T-cell (primary cell): ENCODE results near the gene ETV6. TPM values are rescaled to one million over a fixed set of nuclear protein-coding genes. Genes with fewer than 3 reads are reported as not detected.

Experiments
- ATAC-seq, 4 experiments: fragments of 200-7000 bp in 3 of 4; fragments of 150-1000 bp in 1 of 4; cut with Tn5 transposase; replicated peaks in 1 of 4; 1 replicate in 3 of 4; 2 replicates in 1 of 4; pipeline ENCODE4 v1.10.0; 2021; ENCODE audit warnings: moderate library complexity in 3 of 4, mild to moderate bottlenecking in 2 of 4, moderate number of reproducible peaks in 1 of 4
- CTCF ChIA-PET, 2 donors: fragments of 300-600 bp; sonication (Branson Sonifier 250); formaldehyde crosslinking; loops; one replicate each; lab custom pipeline; 2022; ENCODE audit warnings: antibody characterized with exemption in 2 of 2; lab: Charles Lee
- POLR2A ChIA-PET, 2 donors: fragments of 300-600 bp; sonication (Branson Sonifier 250); formaldehyde crosslinking; loops; one replicate each; lab custom pipeline; 2022; ENCODE audit warnings: antibody characterized with exemption in 2 of 2; lab: Charles Lee
- DNase-seq, 35 experiments: peaks; one replicate each; pipeline versions ENCODE4 v3.0.0 to v3.0.0-alpha.2; 2013 to 2023
- H3K27ac ChIP-seq: one replicate; pipeline ENCODE4 v1.5.1; 2013; ENCODE audit warnings: low read length
- H3K27me3 ChIP-seq, 2 experiments: replicated peaks in 1 of 2; 1 replicate in 1 of 2; 2 replicates in 1 of 2; pipeline versions ENCODE4 v1.6.1 to v1.7.0; 2013; ENCODE audit warnings: low read length in 1 of 2, mixed read lengths in 1 of 2; ENCODE audit not compliant: control insufficient read depth in 2 of 2, insufficient read depth in 2 of 2; ENCODE audit errors: extremely low read depth in 1 of 2
- H3K36me3 ChIP-seq, 2 donors: 1 replicate in 1 of 2; 2 replicates in 1 of 2; pipeline versions ENCODE4 v1.6.1 to v1.7.0; 2013; ENCODE audit warnings: low read length in 1 of 2; ENCODE audit not compliant: control insufficient read depth in 2 of 2, insufficient read depth in 1 of 2; ENCODE audit errors: extremely low read depth in 1 of 2
- H3K4me1 ChIP-seq, 2 experiments: 1 replicate in 1 of 2; 2 replicates in 1 of 2; pipeline versions ENCODE4 v1.6.1 to v1.7.0; 2013; ENCODE audit warnings: low read length in 2 of 2, mixed read lengths in 1 of 2; ENCODE audit not compliant: insufficient read depth in 2 of 2, control insufficient read depth in 1 of 2; ENCODE audit errors: extremely low read depth in 1 of 2
- H3K4me3 ChIP-seq, 2 donors: 1 replicate in 1 of 2; 2 replicates in 1 of 2; pipeline versions ENCODE4 v1.5.1 to v1.7.0; 2013; ENCODE audit warnings: mild to moderate bottlenecking in 2 of 2, low read length in 1 of 2, moderate library complexity in 1 of 2; ENCODE audit not compliant: control insufficient read depth in 1 of 2; ENCODE audit errors: extremely low read depth in 1 of 2
- H3K9me3 ChIP-seq: 2 replicates; pipeline ENCODE4 v1.7.0; 2013
- H3K27ac Mint-ChIP-seq, 2 donors: one replicate each; pipeline ENCODE4 v1.8.0; 2020 to 2021; ENCODE audit warnings: mild to moderate bottlenecking in 2 of 2, mixed read lengths in 2 of 2
- H3K27me3 Mint-ChIP-seq, 2 donors: one replicate each; pipeline ENCODE4 v1.8.0; 2021 to 2022; ENCODE audit warnings: mixed read lengths in 2 of 2
- H3K36me3 Mint-ChIP-seq: one replicate; pipeline ENCODE4 v1.8.0; 2021; ENCODE audit warnings: mixed read lengths
- H3K4me1 Mint-ChIP-seq, 3 donors: one replicate each; pipeline ENCODE4 v1.8.0; 2020 to 2022; ENCODE audit warnings: mixed read lengths in 3 of 3, mild to moderate bottlenecking in 1 of 3
- H3K4me3 Mint-ChIP-seq, 3 donors: one replicate each; pipeline ENCODE4 v1.8.0; 2020 to 2022; ENCODE audit warnings: mild to moderate bottlenecking in 3 of 3, mixed read lengths in 3 of 3, moderate library complexity in 3 of 3
- H3K9me3 Mint-ChIP-seq, 3 donors: one replicate each; pipeline ENCODE4 v1.8.0; 2020 to 2022; ENCODE audit warnings: mixed read lengths in 3 of 3
- WGBS: methylation state at CpG from one replicate; pipeline ENCODE4 v1.1.5; 2013; ENCODE audit warnings: missing lambda C conversion rate; ENCODE audit not compliant: insufficient coverage; 5-methylcytosine and 5-hydroxymethylcytosine counted together
- total RNA-seq, 35 experiments: library from RNA in 6 of 35; stranded (reverse) in 6 of 35; fragments of 120-200 nt in 1 of 35; gene quantifications; one replicate each; pipeline versions ENCODE4 v1.2.1 to v1.2.4 and lab custom pipeline; 2013 to 2026

ETV6 gene
- total RNA-seq, 5 donors from 2014 or later (not counting 1 experiment from before 2014, with no cell fraction given), result 24.8 to 36.3 (median 31.3) TPM

GRCh38 chr12:11667171-11667570 lies 17.7 kb downstream of the ETV6 start:
- peaks cover 0 to 5% of the 10 kb centered on the region in 2 donors for H3K36me3 ChIP-seq
- no peaks in the 10 kb centered on the region for H3K27me3 Mint-ChIP-seq
- no peak overlapping the region for H3K27ac ChIP-seq
- H3K4me3 Mint-ChIP-seq, result no peak overlapping the region
- H3K4me3 ChIP-seq, result no peak overlapping the region
- DNase-seq, result no peak
- peaks cover 13% of the 10 kb centered on the region for H3K36me3 Mint-ChIP-seq
- no peak overlapping the region for H3K27ac Mint-ChIP-seq
- H3K9me3 ChIP-seq, result no peaks in the 10 kb centered on the region
- no peak for ATAC-seq
- no peaks in the 10 kb centered on the region for H3K9me3 Mint-ChIP-seq
- H3K4me1 ChIP-seq, result peaks cover under 1 to 11% of the 10 kb centered on the region in 2 experiments
- 100% methylated on average over 1 of the region's 5 CpGs for WGBS
- POLR2A ChIA-PET, result interaction anchor here in 1 of 2 donors (0.6 kb wide), 1 partner anchor 912 kb away, joined by 4 read pairs; no protein-coding TSS in a partner anchor
- H3K27me3 ChIP-seq, result no peaks in the 10 kb centered on the region
- CTCF ChIA-PET, result interaction anchor here in 1 of 2 donors (0.6 kb wide), 1 partner anchor 20 kb away, joined by 3 read pairs; no protein-coding TSS in a partner anchor
- peaks cover 80% of the 10 kb centered on the region in 3 donors for H3K4me1 Mint-ChIP-seq

DNA sequence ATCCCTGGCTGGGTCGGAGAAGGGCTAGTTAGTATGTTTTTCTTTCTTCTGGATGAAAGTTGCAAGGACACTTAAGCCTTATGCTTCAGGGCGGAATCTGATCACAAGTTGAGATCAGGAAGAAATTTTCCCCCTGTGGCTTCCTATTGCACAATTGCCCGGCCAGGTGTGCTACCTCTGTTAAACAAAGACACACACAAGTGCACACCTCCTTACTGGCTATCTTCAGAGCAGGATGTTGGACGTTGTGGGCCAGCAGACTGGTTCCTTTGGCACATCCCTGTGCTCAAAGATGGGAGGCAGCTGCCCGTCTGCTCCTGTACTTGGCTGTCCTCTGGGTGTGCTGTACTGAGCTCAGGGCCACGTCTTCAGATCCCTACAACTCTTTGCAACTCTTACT lies 19.1 kb downstream of the ETV6 start:
- Histone ChIP-seq H3K27me3 (no peaks in the 10 kb centered on the region), H3K4me3 (no peak overlapping the region), H3K4me1 (peaks cover 0 to 6% of the 10 kb centered on the region in 2 experiments), H3K36me3 (peaks cover 0 to 5% of the 10 kb centered on the region in 2 donors), H3K9me3 (no peaks in the 10 kb centered on the region), H3K27ac (no peak overlapping the region)
- ChIA-PET CTCF (no interaction called here), POLR2A (no interaction called here)
- Mint-ChIP-seq H3K4me3 (no peak overlapping the region), H3K27me3 (no peaks in the 10 kb centered on the region), H3K27ac (no peak overlapping the region), H3K9me3 (no peaks in the 10 kb centered on the region), H3K36me3 (peaks cover 8% of the 10 kb centered on the region), H3K4me1 (peaks cover 80 to 82% (median 80%) of the 10 kb centered on the region in 3 donors)
- no peak for ATAC-seq
- WGBS, result 68% methylated on average over 5 of the region's 6 CpGs
- no peak for DNase-seq

GRCh38 chr12:11669348-11669747 lies 19.9 kb downstream of the ETV6 start:
- DNase-seq, result no peak
- CTCF ChIA-PET, result interaction anchor here (0.5 to 0.6 kb wide), 2 partner anchors 237 to 464 kb away, joined by 3 to 7 read pairs; no protein-coding TSS in a partner anchor

GRCh38 chr12:11672256-11673191 lies 23.1 kb downstream of the ETV6 start:
- Mint-ChIP-seq H3K27ac (no peak overlapping the region), H3K4me1 (peaks cover 81 to 92% (median 85%) of the 10 kb centered on the region in 3 donors), H3K9me3 (no peaks in the 10 kb centered on the region), H3K36me3 (peaks cover 5% of the 10 kb centered on the region), H3K4me3 (no peak overlapping the region), H3K27me3 (no peaks in the 10 kb centered on the region)
- DNase-seq, result no peak
- peaks cover 0 to 3% of the 10 kb centered on the region in 2 donors for H3K36me3 ChIP-seq
- no peaks in the 10 kb centered on the region for H3K9me3 ChIP-seq
- H3K27me3 ChIP-seq, result no peaks in the 10 kb centered on the region
- peaks cover 2 to 11% of the 10 kb centered on the region in 2 experiments for H3K4me1 ChIP-seq
- no peak for ATAC-seq
- no peak overlapping the region for H3K4me3 ChIP-seq
- WGBS, result 74% methylated on average over 13 of the region's 18 CpGs
- H3K27ac ChIP-seq, result no peak overlapping the region
- CTCF ChIA-PET, result interaction anchor here (0.5 to 1.6 kb wide), 3 partner anchors 78 to 361 kb away, joined by 3 to 4 read pairs (median 4); no protein-coding TSS in a partner anchor
- POLR2A ChIA-PET, result interaction anchor here in 1 of 2 donors (0.6 kb wide), 2 partner anchors 12 to 185 kb away, joined by 3 to 9 read pairs; no protein-coding TSS in a partner anchor

More at GRCh38 chr12:11669348-11669747, 19.9 kb downstream of the ETV6 start:
- no CpG with 5 or more reads among the region's 5 CpGs for WGBS
- no peak overlapping the region for H3K27ac ChIP-seq
- Mint-ChIP-seq H3K27me3 (no peaks in the 10 kb centered on the region), H3K36me3 (peaks cover 8% of the 10 kb centered on the region), H3K4me1 (peaks cover 80 to 83% (median 81%) of the 10 kb centered on the region in 3 donors), H3K4me3 (no peak overlapping the region), H3K9me3 (no peaks in the 10 kb centered on the region), H3K27ac (no peak overlapping the region)
- POLR2A ChIA-PET, result no interaction called here
- ATAC-seq, result no peak
- H3K4me1 ChIP-seq, result peaks cover 0 to 11% of the 10 kb centered on the region in 2 experiments
- no peaks in the 10 kb centered on the region for H3K27me3 ChIP-seq
- H3K36me3 ChIP-seq, result peaks cover 0 to 5% of the 10 kb centered on the region in 2 donors
- no peak overlapping the region for H3K4me3 ChIP-seq
- no peaks in the 10 kb centered on the region for H3K9me3 ChIP-seq

- ChIA-PET CTCF (interaction anchor here in 1 of 2 donors (0.5 kb wide), 1 partner anchor 1581 kb away, joined by 3 read pairs; no protein-coding TSS in a partner anchor), POLR2A (no interaction called here)
- Mint-ChIP-seq H3K27me3 (no peaks in the 10 kb centered on the region), H3K9me3 (no peaks in the 10 kb centered on the region), H3K27ac (no peak overlapping the region), H3K4me1 (peaks cover 82 to 91% (median 84%) of the 10 kb centered on the region in 3 donors), H3K36me3 (peaks cover 10% of the 10 kb centered on the region), H3K4me3 (no peak overlapping the region)
- H3K27ac ChIP-seq, result no peak overlapping the region
- DNase-seq (no peak), ATAC-seq (no peak)
- no peaks in the 10 kb centered on the region for H3K27me3 ChIP-seq
- peaks cover 0 to 4% of the 10 kb centered on the region in 2 donors for H3K36me3 ChIP-seq
- WGBS, result 87% methylated on average over 10 of the region's 13 CpGs
- no peak overlapping the region for H3K4me3 ChIP-seq
- peaks cover 2 to 11% of the 10 kb centered on the region in 2 experiments for H3K4me1 ChIP-seq
- H3K9me3 ChIP-seq, result no peaks in the 10 kb centered on the region
These were observed 24.4 kb downstream of the ETV6 start for GRCh38 chr12:11673666-11674461.
